K562 (cell line): Measurements from ENCODE around the gene TMEM43. TPM values are rescaled to one million over a fixed set of nuclear protein-coding genes. Genes with fewer than 3 reads are reported as not detected.

Source experiments
- ARHGAP35 ChIP-seq: fragments of 450-650 bp; IDR thresholded peaks from 2 replicates; pipeline ENCODE4 v1.6.1; 2018; ENCODE audit not compliant: partially characterized antibody
- ARID1B ChIP-seq: fragments of 450-650 bp; IDR thresholded peaks from 2 replicates; pipeline ENCODE4 v1.6.1; 2016; ENCODE audit warnings: antibody characterized with exemption, mild to moderate bottlenecking, inconsistent platforms
- CREB3 ChIP-seq: fragments of 450-650 bp; conservative IDR thresholded peaks from 2 replicates; pipeline ENCODE4 v1.6.1; 2016; ENCODE audit warnings: missing genetic modification characterization, low read depth, mild to moderate bottlenecking, missing compliant biosample characterization, moderate library complexity
- CUX1 ChIP-seq: fragments of 200-800 bp; sonication (Bioruptor generic); IDR thresholded peaks from 2 replicates; pipeline ENCODE4 v1.6.1; 2016; ENCODE audit warnings: missing genetic modification characterization, missing compliant biosample characterization
- ESRRA ChIP-seq: fragments of 450-650 bp; IDR thresholded peaks from 2 replicates; pipeline ENCODE4 v1.6.1; 2014; ENCODE audit warnings: low read depth, mild to moderate bottlenecking, moderate library complexity, borderline replicate concordance
- HMBOX1 ChIP-seq: sonication (generic); IDR thresholded peaks from 2 replicates; pipeline ENCODE4 v1.6.1; 2016
- LEF1 ChIP-seq: fragments of 450-650 bp; IDR thresholded peaks from 2 replicates; pipeline ENCODE4 v1.6.1; 2016; ENCODE audit warnings: mild to moderate bottlenecking
- MYC ChIP-seq, 2 experiments: fragments of 250-450 bp in 1 of 2; sonication (Bioruptor Pico) in 1 of 2; IDR thresholded peaks; 2 replicates each; pipeline versions ENCODE4 v1.5.1 to v1.6.1; 2012 to 2021; ENCODE audit warnings: low read depth in 2 of 2, borderline replicate concordance in 1 of 2, improper control_type of control experiment in 1 of 2, low read length in 1 of 2, mild to moderate bottlenecking in 1 of 2, moderate library complexity in 1 of 2
- NELFE ChIP-seq: IDR thresholded peaks from 2 replicates; pipeline ENCODE4 v1.6.1; 2011; ENCODE audit warnings: mild to moderate bottlenecking; ENCODE audit not compliant: insufficient read depth, insufficient read length
- POLR3G ChIP-seq: IDR thresholded peaks from 2 replicates; pipeline ENCODE4 v1.6.1; 2011; ENCODE audit not compliant: insufficient read length, insufficient replicate concordance; ENCODE audit errors: extremely low read depth
- TCF7 ChIP-seq: sonication (generic); IDR thresholded peaks from 2 replicates; pipeline ENCODE4 v1.6.1; 2016; ENCODE audit warnings: antibody characterized with exemption, borderline replicate concordance
- ZHX1 ChIP-seq: fragments of 150-350 bp; conservative IDR thresholded peaks from 2 replicates; pipeline ENCODE4 v1.6.1; 2014; ENCODE audit warnings: low read length
- ZKSCAN3 ChIP-seq: fragments of 250-450 bp; sonication (Bioruptor Pico); IDR thresholded peaks from 2 replicates; pipeline ENCODE4 v1.4.0; 2020
- ZNF217 ChIP-seq: sonication (generic); formaldehyde crosslinking; IDR thresholded peaks from 2 replicates; pipeline ENCODE4 v1.8.0; 2022; ENCODE audit warnings: mild to moderate bottlenecking, missing genetic modification reagents
- ZNF347 ChIP-seq: fragments of 450-650 bp; formaldehyde crosslinking; IDR thresholded peaks from 2 replicates; pipeline ENCODE4 v1.4.0; 2020; ENCODE audit warnings: low read depth, mild to moderate bottlenecking, moderate library complexity
- ZNF766 ChIP-seq: fragments of 200-800 bp; sonication (Bioruptor generic); conservative IDR thresholded peaks from 2 replicates; pipeline ENCODE4 v1.6.1; 2016; ENCODE audit warnings: missing genetic modification characterization, missing compliant biosample characterization
- ZNF780A ChIP-seq: fragments of 250-450 bp; sonication (Bioruptor Pico); IDR thresholded peaks from 2 replicates; pipeline ENCODE4 v1.5.0; 2021; ENCODE audit warnings: mild to moderate bottlenecking
- polyA plus RNA-seq, 8 experiments: library from polyadenylated mRNA; depleted of rRNA in 4 of 8; stranded (reverse) in 5 of 8; unstranded in 3 of 8; fragments of >200 nt; fragmentation: Nextera tagmentation in 2 of 8; fragmentation: Illumina TruSeq in 1 of 8; extraction: Ambion mirVana in 2 of 8; extraction: Trizol in 1 of 8; gene quantifications; 2 replicates each; pipeline versions ENCODE4 v1.2.1 to v1.2.3, GENCODE V29; 2011 to 2014; ENCODE audit warnings: inconsistent platforms in 1 of 8, missing spikeins in 1 of 8
- total RNA-seq, 7 experiments: library from RNA; depleted of rRNA in 6 of 7; stranded (reverse); fragments of >200 nt in 6 of 7; fragmentation: Illumina TruSeq in 2 of 7; extraction: Trizol in 2 of 7; gene quantifications; 2 replicates each; pipeline versions ENCODE4 v1.2.1 to v1.2.3, GENCODE V29; 2011 to 2021; ENCODE audit warnings: low replicate concordance in 1 of 7

The TMEM43 gene
- total and polyA plus RNA-seq, 9 of the 15 experiments (the other 6 are each of a cell fraction or from before 2014, with no cell fraction given), result 16.7 to 46.1 (median 35.7) TPM

GRCh38 chr3:14175383-14176037, 50.7 kb downstream of the TMEM43 start (continued):
- TF ChIP-seq CUX1, result 0 out of 2 replicates have a peak, but pooled peaks have one; percentile 33
- TF ChIP-seq ZNF217 (CRISPR knock-in tag), result no peak
- TF ChIP-seq ZHX1, result no peak
- no peak for TF ChIP-seq ZNF766 (CRISPR knock-in tag)
- no peak for TF ChIP-seq ZKSCAN3
- no peak for TF ChIP-seq ZNF780A
- no peak for TF ChIP-seq MYC (IDR thresholded peaks at IDR 0.05; ENCODE audit: low read depth, low read length)
- no peak for TF ChIP-seq MYC (CRISPR knock-in tag; IDR thresholded peaks at IDR 0.05; ENCODE audit: borderline replicate concordance, low read depth)
- TF ChIP-seq NELFE, result no peak
- peak; percentile 58; the same call in 1 of the 2 replicates for TF ChIP-seq LEF1
- TF ChIP-seq CREB3 (tag), result no peak
- no peak for TF ChIP-seq ZNF347 (CRISPR knock-in tag)
- 0 out of 2 replicates have a peak, but pooled peaks have one; percentile 25 for TF ChIP-seq ARID1B
- TF ChIP-seq ARHGAP35, result no peak
- no peak for TF ChIP-seq POLR3G
- peak; percentile 68; the same call in 1 of the 2 replicates for TF ChIP-seq ESRRA
- peak; percentile 90 for TF ChIP-seq TCF7
- TF ChIP-seq HMBOX1, result peak; percentile 72
